ENCODE data around the gene SPATA12.

SPATA12 gene

DNA sequence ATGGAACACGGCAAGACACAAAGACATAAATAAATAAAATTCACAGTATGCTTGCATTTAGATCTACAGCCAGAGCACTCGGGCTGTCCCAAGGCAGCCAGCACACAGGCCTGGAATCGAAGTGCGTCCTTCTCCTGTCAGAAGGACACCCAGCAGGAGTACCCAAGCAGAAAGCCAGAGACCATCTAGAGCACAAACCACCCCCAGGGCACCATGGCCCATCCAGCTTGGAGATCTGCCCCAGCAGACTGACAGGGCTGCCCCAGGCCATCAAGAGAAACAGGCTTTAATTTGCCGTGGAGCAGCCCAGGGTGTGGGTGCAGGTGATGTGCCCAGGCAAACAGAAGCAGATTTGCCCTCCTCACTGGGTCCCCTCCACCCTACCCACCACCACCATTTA, 7.8 kb upstream of the SPATA12 start:
- DNase-seq (ENCODE audit: low read depth in 3 of 3): no peak

DNA sequence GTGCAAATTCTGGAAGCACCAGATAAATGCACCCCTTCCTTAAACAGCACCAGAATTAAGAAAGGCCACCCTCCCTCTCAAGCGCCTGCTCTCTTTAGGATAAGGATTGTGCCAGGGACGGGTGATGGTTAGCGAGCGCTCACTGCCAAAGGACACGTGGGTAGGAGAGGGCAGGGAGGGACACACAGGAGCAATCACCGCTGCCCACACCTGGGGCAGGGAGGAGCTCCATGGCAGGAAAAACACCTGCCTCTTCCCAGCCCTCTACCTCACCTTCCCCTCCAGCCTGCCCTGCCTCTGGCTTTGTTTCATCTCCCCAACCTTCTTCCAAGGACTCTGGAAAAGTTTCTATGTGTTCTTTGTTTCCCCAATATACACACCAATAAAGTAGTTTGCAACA, 7.3 kb upstream of the SPATA12 start:
- no peak for DNase-seq (ENCODE audit: low read depth in 3 of 3)

DNA sequence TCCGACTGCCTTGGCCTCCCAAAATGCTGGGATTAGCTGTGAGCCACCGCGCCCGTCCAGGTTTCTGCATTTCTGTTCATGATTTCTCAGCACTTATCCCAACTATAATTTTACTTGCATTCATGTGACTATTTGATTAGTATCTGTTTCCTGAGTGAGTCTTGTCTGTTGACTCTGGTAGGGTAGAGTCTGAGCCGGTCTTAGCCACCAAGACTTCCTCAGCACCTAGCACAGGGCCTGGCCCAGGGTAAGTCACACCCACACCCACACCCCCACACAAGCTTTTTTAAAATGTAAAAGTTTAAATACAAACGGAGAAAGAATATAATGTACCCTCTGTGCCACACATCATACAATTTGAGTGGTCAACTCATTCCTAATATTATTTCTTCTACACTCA, 3.1 kb upstream of the SPATA12 start:
- DNase-seq (ENCODE audit: low read depth in 3 of 3): no peak

DNA sequence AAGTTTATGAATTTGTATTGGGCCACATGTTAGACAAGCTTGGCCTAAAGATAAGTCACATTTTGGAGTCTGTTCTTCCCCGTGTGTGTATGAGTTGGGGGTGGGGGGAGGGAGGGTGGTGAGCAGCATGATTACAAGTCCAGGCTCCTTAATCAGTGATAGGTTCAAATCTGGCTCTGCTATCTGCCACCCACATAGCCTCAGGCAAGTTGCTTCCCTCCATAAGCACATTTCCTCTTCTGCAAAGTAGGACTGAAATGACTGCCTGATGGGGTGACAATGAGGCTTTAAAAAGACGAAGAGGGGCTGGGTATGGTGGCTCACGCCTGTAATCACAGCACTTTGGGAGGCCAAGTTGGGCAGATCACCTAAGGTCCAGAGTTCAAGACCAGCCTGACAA, 1.1 kb upstream of the SPATA12 start:
- no peak for DNase-seq (ENCODE audit: low read depth in 3 of 3)

DNA sequence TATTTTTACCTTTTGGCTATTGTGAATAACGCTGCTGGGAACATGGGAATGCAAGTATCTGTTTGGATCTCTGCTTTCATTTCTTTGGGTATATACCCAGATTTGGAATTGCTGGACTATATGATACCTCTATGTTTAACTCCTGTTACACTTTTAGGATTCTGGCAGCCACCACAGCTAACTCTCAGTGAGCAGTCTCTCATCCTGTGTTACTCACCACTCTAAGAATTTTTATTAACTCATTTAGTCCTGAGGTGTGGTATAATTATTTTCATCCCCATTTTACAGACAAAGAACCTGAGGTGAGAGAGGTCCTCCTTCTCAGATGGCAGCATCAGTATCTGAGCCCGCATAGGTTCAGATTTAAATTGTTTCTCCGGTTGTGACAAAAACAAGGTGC, 1.1 kb downstream of the SPATA12 start:
- DNase-seq (ENCODE audit: low read depth in 3 of 3): no peak

DNA sequence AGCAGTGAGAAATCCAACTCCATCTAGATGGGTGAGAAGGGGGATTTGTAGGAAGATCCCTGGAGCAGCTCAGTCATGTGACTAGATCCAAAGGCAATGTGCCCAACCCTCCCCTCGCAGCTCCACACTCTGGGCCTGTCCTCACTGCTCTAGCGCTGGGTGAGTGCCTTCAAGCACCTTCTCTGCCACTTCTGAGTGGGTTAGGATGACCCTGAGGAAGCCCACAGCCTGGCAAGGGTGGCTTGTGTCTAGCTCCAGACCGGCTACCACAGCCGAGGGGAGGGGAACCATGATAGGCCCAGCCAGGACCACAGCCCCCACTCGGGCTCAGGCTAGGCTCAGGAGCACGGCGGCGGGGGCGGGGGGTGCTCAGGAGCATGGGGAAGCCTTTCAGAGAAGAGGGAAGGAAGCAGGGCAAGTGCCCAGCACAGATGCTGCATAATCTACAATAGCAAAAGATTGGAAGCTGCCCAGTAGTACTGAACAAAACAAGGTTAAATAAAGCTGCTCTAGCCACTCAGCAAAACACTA, 1.7 kb downstream of the SPATA12 start:
- no peak for DNase-seq (ENCODE audit: low read depth in 3 of 3)

DNA sequence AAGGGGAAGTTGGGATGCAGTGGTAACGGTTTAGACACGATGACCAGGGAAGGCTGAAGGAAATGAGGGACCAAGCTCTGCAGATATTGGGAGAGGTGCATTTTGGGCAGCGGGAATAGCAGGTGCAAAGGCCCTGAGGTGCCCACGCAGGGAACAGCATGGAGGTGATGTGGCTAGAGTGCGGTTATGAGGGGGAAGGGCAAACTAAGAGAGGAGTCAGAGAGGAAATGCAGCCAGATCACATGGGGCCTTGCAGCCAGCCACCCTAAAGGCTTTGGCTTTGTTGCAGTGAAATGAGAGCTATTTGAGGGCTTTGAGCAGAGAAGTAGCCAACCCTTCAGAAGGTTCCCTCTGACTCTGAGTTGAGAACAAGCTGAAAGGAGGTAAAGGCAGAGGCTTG, 2.6 kb downstream of the SPATA12 start:
- no peak for DNase-seq (ENCODE audit: low read depth in 3 of 3)

DNA sequence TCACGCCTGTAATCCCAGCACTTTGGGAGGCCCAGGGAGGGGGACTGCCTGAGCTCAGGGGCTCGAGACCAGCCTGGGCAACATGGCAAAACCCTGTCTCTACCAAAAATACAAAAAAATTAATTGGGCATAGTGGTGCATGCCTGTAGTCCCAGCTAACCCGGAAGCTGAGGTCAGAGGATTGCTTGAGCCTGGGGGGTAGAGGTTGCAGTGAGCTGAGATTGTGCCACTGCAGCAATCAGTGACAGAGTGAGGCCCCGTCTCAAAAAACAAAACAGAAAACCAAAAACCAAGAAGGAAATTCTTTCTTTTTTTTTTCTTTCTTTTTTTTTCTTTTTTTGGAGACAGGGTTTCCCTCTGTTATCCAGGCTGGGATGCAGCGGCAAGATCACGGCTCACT, 3.5 kb downstream of the SPATA12 start:
- no peak for DNase-seq (ENCODE audit: low read depth in 3 of 3)

DNA sequence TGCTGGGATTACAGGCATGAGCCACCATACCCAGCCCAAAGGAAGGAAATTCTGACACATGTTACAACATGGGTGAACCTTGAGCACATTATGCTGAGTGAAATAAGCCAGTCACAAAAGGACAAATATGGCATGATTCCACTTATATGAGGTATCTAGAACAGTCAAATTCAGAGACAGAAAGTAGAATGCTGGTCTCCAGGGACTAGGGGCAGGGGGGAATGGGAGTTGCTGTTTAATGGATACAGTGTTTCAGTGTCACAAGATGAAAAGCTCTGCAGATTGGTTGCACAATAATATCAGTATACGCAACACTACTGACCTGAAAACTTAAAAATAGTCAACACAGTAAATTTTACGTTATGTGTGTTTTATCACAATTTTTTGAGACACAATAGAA, 4.1 kb downstream of the SPATA12 start:
- DNase-seq (ENCODE audit: low read depth in 3 of 3): no peak

DNA sequence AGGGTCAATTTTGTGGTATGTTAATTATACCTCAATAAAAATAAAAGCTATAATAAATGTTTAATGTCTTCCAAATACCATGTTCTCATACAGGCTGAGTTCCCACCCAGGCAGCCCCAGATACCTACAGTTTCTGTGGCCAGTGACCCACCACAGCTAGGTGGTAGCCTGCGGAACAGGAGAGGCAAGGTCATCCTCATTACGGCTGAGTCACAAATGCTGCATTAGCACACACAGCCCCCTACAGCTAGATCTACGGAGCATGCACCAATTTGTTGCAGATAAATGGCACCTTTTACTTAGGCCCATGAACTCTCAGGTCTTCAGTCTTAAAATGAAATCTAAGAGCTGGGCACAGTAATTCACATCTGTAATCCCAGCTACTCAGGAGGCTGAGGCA, 5.1 kb downstream of the SPATA12 start:
- DNase-seq (ENCODE audit: low read depth in 3 of 3): no peak

DNA sequence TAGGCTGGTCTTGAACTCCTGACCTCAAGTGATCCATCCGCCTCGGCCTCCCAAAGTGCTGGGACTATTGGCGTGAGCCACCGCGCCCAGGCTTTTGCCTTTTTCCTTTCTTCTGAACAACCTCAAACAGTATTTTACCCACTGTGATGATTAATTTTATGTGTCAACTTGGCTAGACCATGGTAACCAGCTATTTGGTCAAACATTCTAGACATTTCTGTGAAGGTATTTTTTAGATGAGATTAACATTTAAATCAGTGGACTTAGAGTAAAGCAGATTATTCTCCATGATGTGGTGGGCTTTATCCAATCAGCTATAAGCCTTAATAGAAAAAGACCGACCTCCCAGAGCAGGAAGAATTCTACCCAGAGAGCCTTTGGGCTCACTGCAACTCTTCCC, 6.0 kb downstream of the SPATA12 start:
- no peak for DNase-seq (ENCODE audit: low read depth in 3 of 3)

DNA sequence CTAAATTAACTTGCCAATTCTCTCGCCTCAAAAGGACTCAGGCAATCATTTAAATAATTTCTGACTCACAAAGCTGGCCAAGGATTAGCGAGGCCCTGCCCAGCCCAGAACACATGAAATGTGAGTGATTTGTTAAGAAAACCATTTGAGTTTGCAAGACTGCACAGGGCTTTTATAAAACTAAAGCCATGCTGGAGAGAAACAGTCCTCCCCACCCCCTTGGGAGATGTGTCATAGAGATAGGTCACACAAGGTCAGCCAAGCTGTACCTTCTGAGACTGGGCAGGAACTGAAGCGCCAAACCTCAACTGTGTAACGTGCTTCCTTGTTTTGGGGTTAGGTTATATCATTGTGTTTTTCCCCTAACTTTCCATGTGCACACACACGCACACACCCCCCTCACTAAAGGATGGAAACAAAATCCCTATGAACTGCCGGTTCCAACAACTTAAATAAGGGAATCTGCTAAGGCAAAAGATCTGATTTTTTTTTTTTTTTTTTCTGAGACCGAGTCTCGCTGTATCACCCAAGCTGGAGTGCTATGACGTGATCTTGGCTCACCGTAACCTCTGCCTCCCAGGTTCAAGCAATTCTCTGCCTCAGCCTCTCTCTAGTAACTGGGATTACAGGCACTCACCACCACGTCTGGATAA, 8.1 kb downstream of the SPATA12 start:
- no peak for DNase-seq (ENCODE audit: low read depth in 3 of 3)

DNA sequence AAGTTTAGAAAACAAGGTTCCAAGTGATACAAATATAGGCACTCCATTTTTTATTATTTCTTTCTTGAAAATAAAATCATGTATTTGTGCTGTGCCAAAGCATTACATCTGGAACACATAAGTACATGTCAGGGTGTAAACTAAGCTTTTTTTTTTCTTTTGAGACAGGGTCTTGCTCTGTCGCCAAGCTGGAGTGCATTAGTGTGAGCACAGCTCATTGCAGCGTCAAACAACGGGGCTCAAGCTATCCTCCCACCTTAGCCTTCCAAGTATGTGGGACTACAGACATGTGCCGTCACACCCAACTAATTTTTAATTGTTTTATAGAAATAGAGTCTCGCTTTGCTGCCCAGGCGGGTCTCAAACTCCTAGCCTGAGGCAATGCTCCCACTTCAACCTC, 9.0 kb downstream of the SPATA12 start:
- DNase-seq (ENCODE audit: low read depth in 3 of 3): no peak

DNA sequence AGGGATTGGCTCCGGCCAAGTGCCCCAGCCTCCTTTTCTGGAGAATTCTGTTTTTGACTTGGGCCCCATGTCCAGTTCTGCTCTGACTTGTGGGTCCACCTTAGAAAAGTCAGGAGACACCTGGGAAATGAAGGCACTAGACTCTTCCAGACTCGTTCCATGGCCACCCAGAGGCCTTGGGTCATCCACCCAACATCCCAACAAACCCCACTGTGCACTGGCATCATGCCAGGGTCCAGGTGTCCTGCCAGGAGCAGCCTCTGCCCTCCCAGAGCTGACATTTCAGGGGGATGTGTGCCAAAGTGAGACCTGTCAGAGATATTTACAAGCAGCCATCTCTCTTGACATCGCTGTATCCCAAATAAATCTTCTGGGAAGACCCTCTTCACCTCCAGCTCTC, 13.2 kb downstream of the SPATA12 start:
- no peak for DNase-seq (ENCODE audit: low read depth in 3 of 3)

DNA sequence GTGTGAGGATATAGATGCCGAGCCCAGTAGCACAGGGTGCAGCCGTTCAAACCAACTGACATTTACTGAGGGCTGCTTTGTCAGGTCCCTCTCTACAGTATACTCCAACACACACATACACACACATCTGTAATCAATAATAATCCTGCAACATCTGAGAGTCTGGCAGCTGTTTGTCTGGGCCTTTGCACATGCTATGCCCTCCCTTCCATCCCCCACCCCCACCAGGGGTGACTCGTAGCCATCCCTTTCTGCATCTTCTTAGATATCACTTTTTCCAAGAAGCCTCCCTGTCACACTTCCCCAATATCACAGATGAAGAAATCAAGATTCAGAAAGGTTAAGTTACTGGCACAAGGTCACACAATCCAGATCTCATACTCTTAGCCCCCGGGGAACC, 13.7 kb downstream of the SPATA12 start:
- no peak for DNase-seq (ENCODE audit: low read depth in 3 of 3)

DNA sequence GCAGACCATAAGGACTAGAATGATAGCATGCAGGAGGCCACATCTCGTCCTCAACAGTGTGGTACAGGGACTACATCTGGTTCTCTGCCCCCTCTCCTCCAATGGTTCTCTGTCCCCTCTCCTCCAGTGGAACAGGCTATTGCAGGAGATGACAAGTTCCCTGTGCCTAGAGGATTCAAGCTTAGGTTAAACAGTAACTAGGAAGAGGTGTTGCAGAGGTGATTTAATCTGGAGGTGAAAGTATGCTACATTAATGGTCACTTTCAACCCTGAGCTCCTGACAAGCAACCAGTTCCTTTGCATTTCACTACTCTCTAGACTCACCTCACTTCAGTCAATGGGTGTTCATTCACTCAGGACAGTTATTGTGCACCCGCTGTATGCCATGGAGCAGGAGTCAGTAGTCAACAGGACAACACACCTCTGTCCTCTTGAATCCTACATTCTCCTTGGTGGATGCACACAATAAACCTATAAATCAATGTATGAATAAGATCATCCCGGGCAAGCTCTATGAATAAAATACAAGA, 16.0 kb downstream of the SPATA12 start:
- no peak for DNase-seq (ENCODE audit: low read depth in 3 of 3)

DNA sequence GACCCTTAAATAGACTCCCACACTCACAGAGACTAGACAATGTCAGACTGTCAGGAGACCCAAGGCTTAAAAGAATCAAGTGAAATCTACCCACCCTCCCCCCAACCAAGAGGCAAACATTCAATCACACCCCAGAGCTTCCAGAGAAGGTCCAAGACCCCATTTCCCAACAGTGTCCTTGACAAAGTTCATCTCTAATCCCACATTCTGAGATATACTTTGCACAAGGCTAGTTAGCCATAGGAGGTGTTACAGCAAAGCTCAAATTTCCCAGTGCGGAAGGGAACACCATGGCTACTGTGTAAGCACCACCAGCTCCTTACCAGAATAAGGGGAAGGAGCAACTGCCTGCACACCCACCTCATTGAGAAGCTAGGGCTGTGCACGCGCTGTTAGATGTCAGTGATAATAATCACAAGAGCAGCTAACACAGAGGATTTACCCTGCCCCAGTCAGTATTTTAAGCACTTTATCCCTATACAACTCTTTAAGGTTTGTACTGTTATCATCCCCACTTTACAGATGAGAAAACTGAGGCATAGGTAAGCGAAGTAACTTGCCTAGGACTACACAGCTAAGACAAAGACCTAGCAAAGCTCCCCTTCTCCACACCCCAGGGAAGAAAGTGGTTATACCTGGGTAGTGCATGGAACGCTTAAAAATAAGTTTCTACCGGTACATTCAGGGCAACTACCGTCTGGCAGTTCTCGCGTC, 17.3 kb downstream of the SPATA12 start:
- no peak for DNase-seq (ENCODE audit: low read depth in 3 of 3)

DNA sequence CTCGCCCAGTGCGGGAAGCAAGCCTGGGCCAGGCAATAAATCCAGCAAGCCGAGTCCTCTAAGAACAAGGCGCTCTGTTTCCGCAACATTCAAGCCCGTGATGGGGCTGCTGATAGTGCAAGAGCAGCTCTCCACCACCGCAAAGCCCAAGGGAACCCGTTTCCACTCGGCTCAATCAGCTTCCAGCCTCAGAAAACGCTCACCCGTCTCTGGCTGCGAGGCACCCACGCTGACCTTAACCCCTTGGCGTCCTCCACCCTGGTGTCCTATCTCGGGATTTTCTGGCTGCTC, 17.8 kb downstream of the SPATA12 start:
- no peak for DNase-seq (ENCODE audit: low read depth in 3 of 3)

DNA sequence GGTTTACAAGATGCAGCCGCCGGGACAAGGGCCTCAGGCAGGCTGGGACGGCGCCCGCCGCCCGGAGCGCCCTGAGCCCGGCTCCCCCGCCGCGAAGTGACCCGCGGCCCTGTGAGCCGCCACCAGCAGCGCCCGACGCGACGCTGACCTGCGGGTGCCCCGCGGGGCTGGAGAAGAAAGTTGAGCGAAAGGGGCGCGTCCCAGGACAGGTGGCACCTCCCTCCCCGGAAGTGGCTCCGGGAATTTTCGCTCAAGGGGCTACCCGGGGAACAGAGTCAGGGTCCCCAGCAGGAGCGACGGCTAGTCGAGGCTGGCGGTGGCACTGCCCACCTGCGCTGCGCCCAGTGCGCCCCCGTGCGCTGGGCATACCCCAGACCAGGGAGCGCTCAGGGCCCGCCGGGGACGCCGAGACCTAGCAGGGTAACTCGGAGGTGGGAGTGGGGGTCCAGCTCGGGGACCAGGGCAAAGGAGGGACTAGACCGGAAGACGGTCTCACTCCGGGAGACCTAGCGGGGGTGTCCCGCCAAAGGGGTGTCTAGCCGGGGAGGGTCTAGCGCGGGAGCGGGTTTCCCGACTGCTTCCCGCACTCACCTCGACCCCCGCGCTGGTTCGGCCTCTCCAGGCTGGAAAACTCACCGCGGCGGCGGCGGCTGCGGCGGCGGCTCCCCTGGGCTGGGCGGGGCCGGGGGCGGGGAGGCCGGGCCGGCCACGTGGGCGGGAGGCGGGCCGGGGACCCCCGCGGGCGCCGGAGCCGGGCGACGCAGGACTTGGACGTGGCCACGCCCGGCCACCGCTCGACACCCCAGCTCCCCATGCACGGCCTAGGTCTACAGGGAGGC, 18.4 kb downstream of the SPATA12 start:
- DNase-seq (ENCODE audit: low read depth in 3 of 3): no peak

DNA sequence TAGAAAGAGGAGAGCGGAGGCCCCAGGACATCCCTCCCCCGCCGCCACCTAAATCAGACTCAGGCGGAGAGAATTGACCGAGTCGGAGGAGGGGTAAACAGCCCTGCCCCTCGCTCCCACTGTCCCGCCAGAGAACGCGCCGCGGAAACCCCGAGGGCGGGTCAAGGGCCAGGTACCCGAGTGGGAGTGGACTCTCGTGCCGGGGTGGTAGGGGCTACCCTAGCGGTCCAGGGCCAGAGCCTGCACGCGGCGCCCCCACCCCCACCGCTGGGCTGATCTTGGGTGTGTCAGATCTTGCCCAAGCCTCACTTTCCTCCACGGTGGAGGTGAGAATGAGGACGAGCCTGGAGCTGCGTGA, 19.0 kb downstream of the SPATA12 start:
- no peak for DNase-seq (ENCODE audit: low read depth in 3 of 3)

DNA sequence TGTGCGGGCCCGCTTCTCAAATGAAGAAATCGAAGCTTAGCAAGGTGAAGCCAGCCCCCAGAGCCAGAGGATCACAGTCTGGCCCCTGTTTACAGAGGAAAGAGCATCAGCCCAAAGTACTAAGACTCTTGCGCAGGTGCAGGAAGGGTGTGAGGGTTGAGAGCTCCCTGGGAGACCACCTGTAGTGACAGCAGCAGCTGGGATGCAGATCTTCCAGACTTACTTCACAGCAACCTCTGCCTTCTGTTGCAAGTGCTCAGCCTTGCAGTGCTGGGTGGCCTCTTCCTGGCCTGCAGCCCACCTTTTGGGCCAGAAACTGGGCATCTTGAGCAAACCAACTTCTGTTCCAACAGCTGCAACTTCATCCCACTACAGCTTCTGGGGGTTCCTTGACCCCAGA, 19.7 kb downstream of the SPATA12 start:
- DNase-seq (ENCODE audit: low read depth in 3 of 3): no peak

DNA sequence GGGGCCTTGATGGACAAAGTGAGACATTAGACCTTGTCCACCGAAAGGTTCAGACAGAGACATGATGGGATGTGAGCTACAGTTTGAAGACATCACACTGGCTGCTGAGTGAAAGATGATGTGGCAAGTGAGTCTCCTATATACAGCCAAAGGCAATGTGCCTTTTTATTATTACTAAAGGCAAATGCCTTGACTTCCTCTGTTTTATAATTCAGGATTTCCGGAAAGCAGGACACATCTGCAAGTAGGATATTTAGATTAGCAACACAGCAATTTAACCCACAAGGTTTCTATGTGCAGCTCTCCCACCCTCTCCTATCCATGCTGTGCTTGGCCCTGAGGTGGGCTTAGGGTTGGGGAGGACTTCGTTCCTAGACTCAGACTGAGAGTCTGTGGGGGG, 20.7 kb downstream of the SPATA12 start:
- DNase-seq (ENCODE audit: low read depth in 3 of 3): no peak

DNA sequence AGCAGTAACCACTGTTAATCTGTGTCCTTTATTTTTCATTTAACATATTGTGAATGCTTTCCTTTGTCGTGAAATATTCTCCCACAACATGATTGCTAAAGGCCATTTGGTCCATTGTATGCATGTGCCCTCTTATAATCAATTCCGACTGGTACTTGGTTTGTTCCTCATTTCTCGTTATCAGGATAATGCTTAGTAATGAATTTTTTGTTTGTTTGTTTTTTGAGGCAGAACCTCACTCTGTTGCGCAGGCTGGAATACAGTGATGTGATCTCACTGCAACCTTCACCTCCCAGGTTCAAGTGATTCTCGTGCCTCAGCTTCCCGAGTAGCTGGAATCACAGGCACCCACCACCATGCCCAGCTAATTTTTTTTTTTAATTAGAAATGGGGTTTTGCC, 22.0 kb downstream of the SPATA12 start:
- no peak for DNase-seq (ENCODE audit: low read depth in 3 of 3)

Data from stimulated activated CD4-positive, alpha-beta T cell treated with anti-CD3 and anti-CD28 coated beads, TNF-alpha, amount 100 ng/mL, for 48 hours (primary cell).